Activated CD8-positive, alpha-beta T cell treated with anti-CD3 and anti-CD28 coated beads, Interleukin-2, amount 10 ng/mL, durations not matched to agents 7 days and 5 days (primary cell): ENCODE results near the gene DGKB. TPM values are rescaled to one million over a fixed set of nuclear protein-coding genes. Genes with fewer than 3 reads are reported as not detected.

ENCODE experiments used
- ATAC-seq: fragments of 150-1000 bp; cut with Tn5 transposase; one replicate; pipeline ENCODE4 v1.10.0; 2021; ENCODE audit warnings: moderate library complexity
- CTCF ChIA-PET: fragments of 350-600 bp; sonication (Branson Sonifier 250); formaldehyde crosslinking; loops from one replicate; lab custom pipeline; 2021; ENCODE audit warnings: antibody characterized with exemption; lab: Charles Lee
- POLR2A ChIA-PET: fragments of 350-600 bp; sonication (Branson Sonifier 250); formaldehyde crosslinking; loops from one replicate; lab custom pipeline; 2021; ENCODE audit warnings: antibody characterized with exemption; lab: Charles Lee
- DNase-seq: peaks from one replicate; pipeline ENCODE4 v3.0.0-alpha.2; 2020
- H3K27ac Mint-ChIP-seq: one replicate; pipeline ENCODE4 v1.8.0; 2021; ENCODE audit warnings: mild to moderate bottlenecking, mixed read lengths
- H3K27me3 Mint-ChIP-seq: one replicate; pipeline ENCODE4 v1.8.0; 2021; ENCODE audit warnings: low read depth, mixed read lengths
- H3K36me3 Mint-ChIP-seq: one replicate; pipeline ENCODE4 v1.8.0; 2021; ENCODE audit warnings: low read depth, mixed read lengths
- H3K4me1 Mint-ChIP-seq: one replicate; pipeline ENCODE4 v1.8.0; 2021; ENCODE audit warnings: low read depth, mixed read lengths
- H3K4me3 Mint-ChIP-seq: one replicate; pipeline ENCODE4 v1.8.0; 2021; ENCODE audit warnings: mild to moderate bottlenecking, mixed read lengths
- H3K9me3 Mint-ChIP-seq: one replicate; pipeline ENCODE4 v1.8.0; 2022; ENCODE audit warnings: mixed read lengths; ENCODE audit not compliant: insufficient read depth
- total RNA-seq, 2 experiments: library from RNA; stranded (reverse); gene quantifications; one replicate each; pipeline ENCODE4 v1.2.3, GENCODE V29; 2021

DGKB gene
- total RNA-seq, 2 experiments from 2014 or later, result not detected

DNA sequence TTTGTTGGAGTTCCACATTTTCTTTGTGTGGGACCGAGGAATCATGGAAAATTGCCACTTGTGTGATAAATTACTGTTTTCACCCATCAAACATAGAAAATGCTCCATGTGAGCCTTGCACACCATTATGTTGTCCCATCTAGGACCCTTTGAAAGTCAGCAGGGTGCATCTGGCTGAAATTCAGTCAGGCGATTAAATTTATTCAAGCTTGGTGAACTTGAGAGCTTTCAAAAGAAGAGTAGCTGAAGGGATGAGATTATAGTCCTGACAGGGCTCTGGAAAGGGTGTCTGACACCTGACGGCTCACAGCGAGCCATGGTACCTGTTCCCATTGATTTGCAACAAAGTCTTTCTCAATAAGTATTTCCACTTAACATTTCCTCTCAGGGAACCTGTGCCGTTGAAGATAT, 513.4 kb downstream of the DGKB start:
- DNase-seq (no peak), ATAC-seq (no peak)
- CTCF ChIA-PET, result no interaction called here
- no peak overlapping the region for H3K4me3 Mint-ChIP-seq
- H3K27ac Mint-ChIP-seq, result no peak overlapping the region
- POLR2A ChIA-PET, result no interaction called here
- no peaks in the 10 kb centered on the region for H3K9me3 Mint-ChIP-seq
- no peaks in the 10 kb centered on the region for H3K27me3 Mint-ChIP-seq
- H3K36me3 Mint-ChIP-seq, result no peaks in the 10 kb centered on the region
- no peaks in the 10 kb centered on the region for H3K4me1 Mint-ChIP-seq

DNA sequence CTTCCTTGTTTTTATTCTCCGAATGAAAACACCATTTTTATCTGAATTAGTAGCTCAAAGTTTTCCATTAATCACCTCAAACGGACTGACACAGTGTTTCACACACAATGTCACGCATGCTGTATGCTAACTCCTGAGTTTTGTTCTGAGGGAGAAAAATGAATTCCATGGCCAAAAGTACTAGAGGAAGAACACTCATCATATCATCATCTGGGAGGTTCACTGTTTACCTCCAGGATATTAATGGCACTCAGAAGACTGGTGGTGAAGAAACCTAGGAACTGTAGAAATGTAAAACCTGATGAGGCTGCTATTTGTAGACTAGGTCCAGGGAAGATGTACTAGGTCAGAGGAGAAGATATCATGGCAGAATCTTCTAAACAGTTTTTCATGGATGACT, 517.5 kb downstream of the DGKB start:
- no peak for ATAC-seq
- no peak for DNase-seq
- Mint-ChIP-seq H3K36me3 (no peaks in the 10 kb centered on the region), H3K4me3 (no peak overlapping the region), H3K27me3 (no peaks in the 10 kb centered on the region), H3K27ac (no peak overlapping the region), H3K4me1 (no peaks in the 10 kb centered on the region), H3K9me3 (no peaks in the 10 kb centered on the region)
- CTCF ChIA-PET, result no interaction called here
- POLR2A ChIA-PET, result interaction anchor here (0.7 kb wide), 1 partner anchor 131 kb away, joined by 3 read pairs; no protein-coding TSS in a partner anchor

DNA sequence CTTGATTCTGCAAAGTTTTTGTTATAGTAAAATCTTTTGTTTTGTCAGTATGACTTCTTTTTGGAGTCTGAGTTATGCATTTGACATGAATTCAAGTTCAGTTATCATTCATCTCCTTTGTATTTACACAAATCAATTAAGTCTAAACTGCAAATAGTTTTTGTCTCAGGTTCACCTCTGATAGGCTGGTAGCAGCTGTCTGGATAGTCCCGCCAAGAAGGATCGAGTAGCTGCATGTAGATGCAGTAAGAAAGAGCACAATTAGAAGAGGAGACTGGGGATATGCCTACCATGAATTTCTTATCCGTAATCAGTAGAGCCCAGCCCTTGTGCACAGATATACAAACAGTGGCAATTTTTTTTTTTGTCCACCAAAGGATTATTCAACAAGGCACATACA, 520.6 kb downstream of the DGKB start:
- H3K9me3 Mint-ChIP-seq, result no peaks in the 10 kb centered on the region
- no peak overlapping the region for H3K27ac Mint-ChIP-seq
- CTCF ChIA-PET, result no interaction called here
- no peaks in the 10 kb centered on the region for H3K27me3 Mint-ChIP-seq
- no peaks in the 10 kb centered on the region for H3K4me1 Mint-ChIP-seq
- H3K4me3 Mint-ChIP-seq, result no peak overlapping the region
- no peak for ATAC-seq
- H3K36me3 Mint-ChIP-seq, result no peaks in the 10 kb centered on the region
- DNase-seq, result no peak
- POLR2A ChIA-PET, result no interaction called here

DNA sequence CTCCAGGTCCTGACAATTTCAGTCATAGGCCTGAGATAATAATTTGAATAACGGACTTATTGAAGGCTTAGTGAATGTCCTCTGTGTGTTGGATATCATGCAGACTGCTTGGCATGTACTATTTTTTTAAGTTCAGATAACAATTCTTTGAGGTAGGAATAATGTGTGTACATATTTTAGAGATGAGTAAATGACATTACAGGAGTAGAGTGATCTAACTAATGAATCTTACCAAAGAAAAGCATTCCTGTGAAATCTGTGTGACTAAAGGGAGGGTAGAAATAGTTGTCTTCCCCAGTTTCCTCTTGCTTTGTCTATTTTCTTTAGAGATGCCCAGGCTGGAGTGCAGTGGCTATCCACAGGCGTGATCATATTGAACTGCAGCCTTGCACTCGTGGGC, 521.2 kb downstream of the DGKB start:
- Mint-ChIP-seq H3K9me3 (no peaks in the 10 kb centered on the region), H3K27me3 (no peaks in the 10 kb centered on the region), H3K27ac (no peak overlapping the region), H3K4me3 (no peak overlapping the region), H3K4me1 (no peaks in the 10 kb centered on the region), H3K36me3 (no peaks in the 10 kb centered on the region)
- CTCF ChIA-PET, result no interaction called here
- POLR2A ChIA-PET, result no interaction called here
- ATAC-seq, result no peak
- DNase-seq, result no peak

DNA sequence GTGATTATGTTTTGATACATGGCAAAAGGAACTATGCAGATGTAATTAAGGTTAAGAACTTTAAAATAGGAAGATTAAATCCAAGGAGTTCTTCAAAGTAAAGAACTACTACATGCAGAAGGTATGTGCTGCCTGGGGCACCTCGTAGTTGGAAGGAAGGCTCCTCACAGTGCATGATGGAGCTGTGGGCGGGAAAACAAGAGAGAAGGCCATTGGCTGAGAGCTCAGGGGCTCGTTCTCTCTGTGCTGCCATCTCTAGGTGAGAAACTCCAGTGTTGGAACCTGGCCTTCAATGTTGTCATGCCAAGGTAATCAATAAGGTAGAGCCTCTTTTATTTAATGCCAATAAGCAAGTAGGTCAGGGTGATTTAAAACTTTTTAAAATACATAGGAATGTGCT, 521.7 kb downstream of the DGKB start:
- CTCF ChIA-PET, result no interaction called here
- no peaks in the 10 kb centered on the region for H3K36me3 Mint-ChIP-seq
- H3K27ac Mint-ChIP-seq, result no peak overlapping the region
- DNase-seq (no peak), ATAC-seq (no peak)
- POLR2A ChIA-PET, result no interaction called here
- H3K4me1 Mint-ChIP-seq, result no peaks in the 10 kb centered on the region
- no peak overlapping the region for H3K4me3 Mint-ChIP-seq
- no peaks in the 10 kb centered on the region for H3K27me3 Mint-ChIP-seq
- H3K9me3 Mint-ChIP-seq, result no peaks in the 10 kb centered on the region

DNA sequence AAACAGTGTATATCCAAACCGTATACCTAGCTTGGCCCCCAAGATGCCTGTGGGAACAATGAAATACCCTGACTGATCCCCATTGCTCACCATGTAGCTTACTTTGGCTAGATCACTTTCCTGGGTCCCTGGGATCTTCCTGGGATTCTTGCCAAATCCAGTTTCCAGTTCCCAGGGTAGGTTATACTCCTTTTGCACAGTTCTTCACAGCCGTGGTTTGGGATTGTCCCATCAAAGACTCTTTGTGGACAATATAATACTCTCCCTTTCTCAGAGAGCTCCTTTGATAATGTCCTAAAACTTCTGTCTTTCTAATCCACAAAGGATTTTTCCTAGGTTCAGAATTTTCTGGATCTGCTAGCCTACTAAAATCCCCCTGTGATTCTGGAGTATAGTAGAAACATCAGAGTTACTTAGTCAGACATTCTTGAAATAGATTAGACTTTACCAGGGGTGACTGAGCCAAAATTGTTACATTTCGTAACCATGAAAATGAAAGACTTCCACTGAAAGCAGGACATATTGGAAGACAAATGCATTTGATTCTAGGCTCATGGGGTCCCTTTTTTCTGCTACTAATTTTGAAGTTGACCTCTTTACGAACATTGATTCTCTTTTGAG, 524.8 kb downstream of the DGKB start:
- ChIA-PET POLR2A (no interaction called here), CTCF (no interaction called here)
- Mint-ChIP-seq H3K4me1 (no peaks in the 10 kb centered on the region), H3K27me3 (no peaks in the 10 kb centered on the region), H3K4me3 (no peak overlapping the region), H3K9me3 (no peaks in the 10 kb centered on the region), H3K27ac (no peak overlapping the region), H3K36me3 (no peaks in the 10 kb centered on the region)
- ATAC-seq (no peak), DNase-seq (no peak)

DNA sequence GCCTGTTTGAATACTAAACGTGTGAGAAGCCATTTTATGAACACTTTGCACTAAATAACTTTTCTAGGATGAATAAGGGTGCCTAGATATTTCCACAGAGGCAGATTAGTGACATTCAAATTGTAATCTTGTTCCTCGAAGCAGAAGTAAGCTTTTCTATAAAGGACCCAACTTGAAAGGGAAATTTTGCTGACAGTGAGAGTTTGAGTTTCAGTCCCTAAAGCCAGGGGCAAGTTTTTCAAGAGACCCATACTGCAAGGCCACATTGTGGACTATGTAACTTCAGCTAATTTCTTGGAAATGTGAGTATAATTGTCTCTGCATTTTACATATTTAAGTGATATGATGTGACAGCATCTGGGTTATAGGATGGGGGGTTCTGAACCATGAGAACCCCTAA, 525.8 kb downstream of the DGKB start:
- POLR2A ChIA-PET, result no interaction called here
- H3K27me3 Mint-ChIP-seq, result no peaks in the 10 kb centered on the region
- no peaks in the 10 kb centered on the region for H3K4me1 Mint-ChIP-seq
- no peak for ATAC-seq
- no peak overlapping the region for H3K27ac Mint-ChIP-seq
- CTCF ChIA-PET, result no interaction called here
- DNase-seq, result no peak
- H3K4me3 Mint-ChIP-seq, result no peak overlapping the region
- H3K9me3 Mint-ChIP-seq, result no peaks in the 10 kb centered on the region
- no peaks in the 10 kb centered on the region for H3K36me3 Mint-ChIP-seq

DNA sequence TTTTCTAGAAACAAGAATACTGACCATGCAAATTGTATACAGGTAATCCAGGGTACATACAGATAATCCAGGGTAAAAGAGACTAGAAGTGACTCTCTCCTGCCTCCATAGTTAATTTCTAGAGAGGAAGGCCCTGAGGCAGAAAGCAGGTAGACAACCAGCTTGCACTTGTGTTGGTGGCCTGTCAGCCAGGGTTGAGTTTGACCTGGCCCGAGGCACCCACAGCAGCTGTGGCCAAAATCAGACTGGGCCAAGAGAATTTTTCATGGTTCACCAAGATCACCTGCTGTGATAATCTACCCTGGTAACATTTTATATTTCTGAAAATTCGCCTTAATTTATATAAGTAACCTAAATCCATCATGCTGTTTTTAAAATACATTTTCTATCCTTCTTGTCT, 526.6 kb downstream of the DGKB start:
- Mint-ChIP-seq H3K4me1 (no peaks in the 10 kb centered on the region), H3K4me3 (no peak overlapping the region), H3K27ac (no peak overlapping the region), H3K27me3 (no peaks in the 10 kb centered on the region), H3K9me3 (no peaks in the 10 kb centered on the region), H3K36me3 (no peaks in the 10 kb centered on the region)
- ATAC-seq (no peak), DNase-seq (no peak)
- ChIA-PET CTCF (no interaction called here), POLR2A (no interaction called here)

DNA sequence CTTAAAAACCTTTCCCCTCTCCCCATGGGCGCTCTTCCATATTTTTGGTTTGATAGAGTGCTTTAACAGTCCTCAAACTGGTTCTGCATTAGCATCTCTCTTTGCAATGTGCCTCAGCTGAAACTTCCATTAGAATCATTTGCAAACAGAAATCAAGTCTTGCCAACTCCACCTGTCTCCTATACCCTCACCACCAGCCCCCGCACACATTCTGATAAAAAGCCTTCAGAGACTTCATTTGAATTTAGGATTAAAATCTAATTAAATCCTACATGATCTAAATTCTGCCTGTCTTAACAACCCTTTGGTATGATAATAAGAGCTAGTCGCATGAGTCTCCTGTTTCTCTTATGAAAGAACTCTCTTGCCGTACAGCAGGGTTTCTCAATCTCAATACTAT, 528.2 kb downstream of the DGKB start:
- Mint-ChIP-seq H3K27me3 (no peaks in the 10 kb centered on the region), H3K4me1 (no peaks in the 10 kb centered on the region), H3K9me3 (no peaks in the 10 kb centered on the region), H3K36me3 (no peaks in the 10 kb centered on the region), H3K4me3 (no peak overlapping the region), H3K27ac (no peak overlapping the region)
- CTCF ChIA-PET, result no interaction called here
- no peak for DNase-seq
- no peak for ATAC-seq
- POLR2A ChIA-PET, result no interaction called here

DNA sequence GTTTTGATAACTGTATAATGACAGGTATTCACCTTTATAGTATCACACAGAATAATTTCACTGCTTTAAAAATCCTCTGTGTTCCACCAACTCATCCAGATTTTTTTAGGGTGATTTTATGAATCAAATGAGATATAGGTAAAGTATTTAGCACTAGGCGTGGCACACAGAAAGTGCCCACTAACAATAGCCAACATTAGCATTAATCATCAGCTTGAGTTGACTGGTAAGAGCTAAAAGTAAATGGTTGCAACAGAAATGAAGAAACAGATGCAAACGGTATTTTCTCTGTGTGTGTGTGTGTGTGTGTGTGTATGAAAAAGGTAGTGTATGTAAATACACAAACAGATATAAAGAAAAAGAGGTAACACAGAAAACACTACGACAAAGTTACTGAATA, 534.3 kb downstream of the DGKB start:
- no peaks in the 10 kb centered on the region for H3K27me3 Mint-ChIP-seq
- POLR2A ChIA-PET, result no interaction called here

DNA sequence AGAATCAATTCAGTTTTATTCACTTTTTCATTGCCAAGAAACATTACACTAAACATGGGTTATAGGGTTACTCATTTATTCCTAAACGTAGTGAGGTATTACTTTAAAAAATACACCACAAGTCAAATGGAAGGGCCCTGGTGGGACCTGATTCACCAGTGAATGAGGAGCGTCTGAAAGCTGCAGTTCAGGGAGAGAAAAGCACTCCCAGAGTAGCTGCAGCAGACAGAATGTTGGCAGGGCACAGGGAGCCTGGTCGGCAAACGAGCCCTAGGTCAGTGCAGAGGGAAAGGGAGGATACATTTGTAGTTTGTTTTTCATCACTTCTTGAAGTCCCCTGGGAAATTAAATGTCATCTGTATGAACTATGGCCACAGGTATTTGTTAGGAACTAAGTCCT, 551.4 kb downstream of the DGKB start:
- ChIA-PET POLR2A (no interaction called here), CTCF (no interaction called here)
- H3K4me3 Mint-ChIP-seq, result no peak overlapping the region
- H3K4me1 Mint-ChIP-seq, result no peaks in the 10 kb centered on the region
- DNase-seq (no peak), ATAC-seq (no peak)
- no peaks in the 10 kb centered on the region for H3K27me3 Mint-ChIP-seq
- no peak overlapping the region for H3K27ac Mint-ChIP-seq
- no peaks in the 10 kb centered on the region for H3K36me3 Mint-ChIP-seq
- peaks cover 4% of the 10 kb centered on the region for H3K9me3 Mint-ChIP-seq

More for the DNA sequence above, 534.3 kb downstream of the DGKB start:
- DNase-seq (no peak), ATAC-seq (no peak)
- Mint-ChIP-seq H3K4me3 (no peak overlapping the region), H3K27ac (no peak overlapping the region), H3K9me3 (no peaks in the 10 kb centered on the region), H3K4me1 (no peaks in the 10 kb centered on the region), H3K36me3 (no peaks in the 10 kb centered on the region)
- CTCF ChIA-PET, result no interaction called here

DNA sequence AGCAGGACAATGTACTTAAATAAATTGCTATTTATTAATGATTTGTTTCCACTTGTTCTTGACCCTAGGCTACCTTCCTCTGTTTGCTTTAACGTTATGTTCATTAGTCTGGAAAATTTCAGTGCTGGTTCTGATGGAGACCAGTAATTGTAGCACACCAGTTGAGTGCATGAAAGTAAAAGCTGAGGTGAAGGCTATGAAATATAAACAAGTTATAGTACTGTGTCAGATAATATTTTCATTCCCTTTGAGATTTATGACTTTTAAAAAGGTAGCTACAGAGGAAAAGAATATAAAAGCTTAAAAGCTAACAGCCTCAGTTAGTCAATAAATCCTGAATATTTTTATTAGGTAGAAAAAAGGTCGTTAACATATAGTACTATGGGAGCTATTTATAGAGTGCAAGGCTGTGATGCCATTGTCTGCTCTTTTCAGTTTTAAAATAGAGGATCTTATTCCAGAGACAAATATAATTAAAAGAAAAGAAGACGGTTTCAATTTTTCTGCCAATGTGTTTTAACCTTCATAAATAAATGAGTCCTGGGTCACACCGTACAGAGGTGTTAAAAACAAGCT, 561.3 kb downstream of the DGKB start:
- ChIA-PET CTCF (no interaction called here), POLR2A (no interaction called here)
- ATAC-seq, result no peak
- no peaks in the 10 kb centered on the region for H3K9me3 Mint-ChIP-seq
- H3K27me3 Mint-ChIP-seq, result no peaks in the 10 kb centered on the region
- H3K36me3 Mint-ChIP-seq, result no peaks in the 10 kb centered on the region
- no peak for DNase-seq
- H3K4me1 Mint-ChIP-seq, result no peaks in the 10 kb centered on the region
- no peak overlapping the region for H3K27ac Mint-ChIP-seq
- no peak overlapping the region for H3K4me3 Mint-ChIP-seq
